BJ (cell line): Measurements from ENCODE around the gene CEP131. TPM values are rescaled to one million over a fixed set of nuclear protein-coding genes. Genes with fewer than 3 reads are reported as not detected.
"Not testable (repeated sequence)": the region's sequence is repeated elsewhere in the genome, so short reads cannot be mapped to it uniquely, and the experiment has no call there.

Source experiments
- CTCF ChIA-PET: fragments of 350-600 bp; formaldehyde crosslinking; extraction: SDS; loops from one replicate; lab custom pipeline; 2021; ENCODE audit warnings: antibody characterized with exemption, inconsistent platforms; lab: Yijun Ruan, JAX
- POLR2A ChIA-PET: fragments of 300-600 bp; sonication (Branson Sonifier 250); formaldehyde crosslinking; extraction: SDS; loops from one replicate; lab custom pipeline; 2021; ENCODE audit warnings: antibody characterized with exemption; lab: Charles Lee
- DNase-seq: peaks from one replicate; pipeline ENCODE4 v3.0.0-alpha.2; 2011; ENCODE audit warnings: low read depth
- H3K27me3 ChIP-seq: 2 replicates; pipeline ENCODE4 v1.6.0; 2011; ENCODE audit warnings: low read length; ENCODE audit not compliant: control insufficient read depth, insufficient read depth
- H3K36me3 ChIP-seq: 2 replicates; pipeline ENCODE4 v1.5.1; 2011; ENCODE audit warnings: low read length; ENCODE audit not compliant: control insufficient read depth, insufficient read depth
- H3K4me3 ChIP-seq: 2 replicates; pipeline ENCODE4 v1.5.1; 2011; ENCODE audit warnings: low read depth, mild to moderate bottlenecking, control low read depth, low read length
- CTCF ChIP-seq: IDR thresholded peaks from 2 replicates; pipeline ENCODE4 v1.5.1; 2011; ENCODE audit warnings: low read depth, mild to moderate bottlenecking, control low read depth, inconsistent platforms, low read length, moderate library complexity; ENCODE audit not compliant: insufficient read depth
- polyA plus RNA-seq: library from polyadenylated mRNA; depleted of rRNA; stranded (reverse); fragments of >200 nt; gene quantifications from 2 replicates; pipeline ENCODE4 v1.2.3, GENCODE V29; 2011

Gene CEP131
- polyA plus RNA-seq, 1 experiment: 4.9 TPM

DNA sequence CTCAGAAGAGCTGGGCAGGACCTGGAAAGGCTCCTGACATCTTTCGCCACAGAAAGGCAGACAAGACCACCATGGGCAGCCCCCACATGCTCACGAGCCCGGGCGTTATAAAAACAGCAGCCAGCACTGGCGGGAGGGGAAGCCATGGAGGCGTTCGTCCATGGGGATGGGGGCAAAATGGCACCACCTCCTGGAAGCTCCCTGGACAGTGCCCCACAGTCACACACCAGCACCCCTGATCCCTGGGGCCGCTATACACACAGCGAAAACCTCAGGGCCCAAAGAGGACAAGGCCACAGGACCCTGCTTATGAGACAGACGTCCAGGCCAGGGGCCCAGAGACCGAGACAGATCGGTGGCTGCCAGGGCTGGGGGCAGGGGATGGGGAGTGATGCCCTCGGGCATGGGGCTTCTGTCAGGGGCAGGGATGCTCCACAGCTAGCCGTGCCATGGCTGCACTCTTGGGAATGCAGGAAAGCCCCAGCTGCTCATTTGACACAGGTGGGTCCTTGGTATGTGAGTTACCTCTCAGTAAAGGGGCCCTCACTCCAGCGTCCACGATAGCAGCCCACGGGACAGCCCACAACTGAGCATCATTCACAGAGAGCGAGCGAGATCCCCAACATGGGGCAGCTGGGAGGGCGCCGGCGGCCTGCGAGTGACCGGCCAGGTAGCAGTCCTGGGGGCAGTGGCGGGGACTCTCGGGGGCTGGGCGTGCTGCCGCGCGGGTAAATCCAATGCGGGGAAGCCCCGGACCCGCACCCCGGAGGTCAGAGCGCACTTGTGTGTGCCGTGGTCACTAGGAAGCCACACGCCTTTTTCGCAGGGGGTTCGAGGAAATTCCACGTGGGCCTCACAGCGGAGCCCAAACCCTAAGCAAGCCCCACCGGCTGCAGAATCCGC is 63.8 kb downstream of the CEP131 start:
- CTCF ChIA-PET: no interaction called here

GRCh38 chr17:81157848-81158687 is 64.7 kb downstream of the CEP131 start:
- ChIA-PET CTCF (no interaction called here), POLR2A (no interaction called here)
- no peak for TF ChIP-seq CTCF
- Histone ChIP-seq H3K4me3 (no peak overlapping the region), H3K36me3 (no peaks in the 10 kb centered on the region), H3K27me3 (0 out of 2 replicates have a peak, but pooled peaks cover 1% of the 10 kb centered on the region)
- DNase-seq: no peak

More for the DNA sequence above, 63.8 kb downstream of the CEP131 start:
- TF ChIP-seq CTCF: no peak
- H3K4me3 ChIP-seq: no peak overlapping the region
- H3K36me3 ChIP-seq: no peaks in the 10 kb centered on the region
- POLR2A ChIA-PET: no interaction called here
- 0 out of 2 replicates have a peak, but pooled peaks cover 1% of the 10 kb centered on the region for H3K27me3 ChIP-seq
- no peak for DNase-seq

DNA sequence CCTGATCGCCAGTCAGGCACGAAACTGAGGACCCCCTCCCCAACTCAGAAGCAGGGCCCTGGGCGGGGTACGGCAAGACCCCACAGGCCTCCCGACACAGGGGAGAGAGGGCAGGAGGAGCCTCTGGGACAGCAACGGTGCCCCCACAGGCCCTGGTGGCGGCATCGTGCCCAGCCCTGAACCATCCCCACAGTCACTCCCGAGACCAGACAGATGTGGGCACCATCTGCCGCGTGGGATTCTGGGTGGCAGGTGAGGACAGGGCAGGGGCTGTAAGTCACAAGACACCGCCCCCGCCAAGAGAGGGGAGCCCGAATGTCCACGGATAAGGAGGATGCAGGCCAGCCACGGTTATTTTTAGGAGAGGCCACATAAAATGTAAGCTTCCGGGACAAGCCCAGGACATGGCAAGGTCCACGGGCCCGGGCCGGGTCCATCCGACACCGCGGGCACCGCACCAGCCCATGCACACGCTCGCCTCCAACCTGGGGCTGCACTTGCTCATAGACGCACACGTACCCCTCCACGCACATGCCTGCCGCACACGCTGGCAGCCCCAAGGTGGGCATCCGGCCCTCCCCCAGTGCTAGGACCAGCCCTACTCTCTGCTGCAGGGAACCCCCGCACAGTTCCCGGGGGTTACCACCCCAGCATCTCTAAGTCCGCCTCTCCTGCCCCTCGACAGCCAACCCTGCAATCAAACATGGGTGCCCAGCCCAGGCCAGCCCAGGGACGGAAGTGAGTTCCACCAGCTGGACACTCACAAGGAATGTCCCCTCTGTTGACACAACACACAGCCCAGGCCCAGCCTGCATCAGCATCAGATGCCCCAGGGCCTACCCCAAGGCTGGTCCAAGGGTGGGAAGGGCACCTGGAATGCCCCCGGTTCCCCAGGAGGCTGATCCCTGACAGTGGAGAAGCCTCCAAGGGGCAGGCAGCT is 65.6 kb downstream of the CEP131 start:
- no peak for DNase-seq
- no peaks in the 10 kb centered on the region for H3K36me3 ChIP-seq
- no peak for TF ChIP-seq CTCF
- CTCF ChIA-PET: no interaction called here
- no peak overlapping the region for H3K4me3 ChIP-seq
- 0 out of 2 replicates have a peak, but pooled peaks cover 1% of the 10 kb centered on the region for H3K27me3 ChIP-seq
- POLR2A ChIA-PET: no interaction called here

DNA sequence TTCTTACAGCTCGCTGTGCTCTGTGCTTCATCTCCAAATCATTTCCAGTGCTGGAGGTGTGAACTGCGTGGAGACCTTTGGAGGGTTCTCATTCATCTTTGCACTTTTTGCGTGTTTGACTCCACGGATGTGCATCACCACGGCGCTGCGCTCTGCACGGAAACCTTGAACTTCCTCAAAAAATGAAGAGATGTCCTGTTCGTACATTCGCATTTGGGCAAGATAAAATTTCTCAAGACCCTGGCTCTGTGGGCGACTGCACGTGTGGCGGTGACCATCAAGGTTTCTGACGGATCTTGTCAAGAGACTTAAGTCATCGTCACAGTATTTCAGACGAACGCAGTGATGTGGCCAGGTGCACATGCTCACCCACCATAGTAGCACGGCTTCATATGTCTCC is 67.8 kb downstream of the CEP131 start:
- Histone ChIP-seq H3K4me3 (no peak overlapping the region), H3K36me3 (no peaks in the 10 kb centered on the region), H3K27me3 (0 out of 2 replicates have a peak, but pooled peaks cover 4% of the 10 kb centered on the region)
- TF ChIP-seq CTCF: no peak
- DNase-seq: no peak
- ChIA-PET POLR2A (no interaction called here), CTCF (interaction anchor here (1.5 to 5.4 kb wide), 2 partner anchors 13 to 23 kb away, joined by 3 to 30 read pairs; no protein-coding TSS in a partner anchor)

GRCh38 chr17:81154016-81154415 is 68.7 kb downstream of the CEP131 start:
- H3K27me3 ChIP-seq, H3K36me3 ChIP-seq, DNase-seq, POLR2A ChIA-PET, H3K4me3 ChIP-seq: not testable (repeated sequence)
- CTCF ChIA-PET: interaction anchor here (0.6 to 5.4 kb wide), 3 partner anchors 12 to 66 kb away, joined by 3 to 30 read pairs (median 5); no protein-coding TSS in a partner anchor
